HL-60/S4 treated with retinoic acid at 250 ng/mL for 4 days and 3 days (cell line): ENCODE data around the gene CRIP3.
"Not testable (repeated sequence)": the region's sequence is repeated elsewhere in the genome, so short reads cannot be mapped to it uniquely, and the experiment has no call there.

Experiments
- in situ Hi-C: fragments of 300-500 bp; cut with MboI; formaldehyde crosslinking; loops from 2 replicates; pipeline ENCODE4 v1.7.0; 2022; ENCODE audit warnings: low sequenced_read_pairs

The CRIP3 gene, protein sequence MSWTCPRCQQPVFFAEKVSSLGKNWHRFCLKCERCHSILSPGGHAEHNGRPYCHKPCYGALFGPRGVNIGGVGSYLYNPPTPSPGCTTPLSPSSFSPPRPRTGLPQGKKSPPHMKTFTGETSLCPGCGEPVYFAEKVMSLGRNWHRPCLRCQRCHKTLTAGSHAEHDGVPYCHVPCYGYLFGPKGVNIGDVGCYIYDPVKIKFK

DNA sequence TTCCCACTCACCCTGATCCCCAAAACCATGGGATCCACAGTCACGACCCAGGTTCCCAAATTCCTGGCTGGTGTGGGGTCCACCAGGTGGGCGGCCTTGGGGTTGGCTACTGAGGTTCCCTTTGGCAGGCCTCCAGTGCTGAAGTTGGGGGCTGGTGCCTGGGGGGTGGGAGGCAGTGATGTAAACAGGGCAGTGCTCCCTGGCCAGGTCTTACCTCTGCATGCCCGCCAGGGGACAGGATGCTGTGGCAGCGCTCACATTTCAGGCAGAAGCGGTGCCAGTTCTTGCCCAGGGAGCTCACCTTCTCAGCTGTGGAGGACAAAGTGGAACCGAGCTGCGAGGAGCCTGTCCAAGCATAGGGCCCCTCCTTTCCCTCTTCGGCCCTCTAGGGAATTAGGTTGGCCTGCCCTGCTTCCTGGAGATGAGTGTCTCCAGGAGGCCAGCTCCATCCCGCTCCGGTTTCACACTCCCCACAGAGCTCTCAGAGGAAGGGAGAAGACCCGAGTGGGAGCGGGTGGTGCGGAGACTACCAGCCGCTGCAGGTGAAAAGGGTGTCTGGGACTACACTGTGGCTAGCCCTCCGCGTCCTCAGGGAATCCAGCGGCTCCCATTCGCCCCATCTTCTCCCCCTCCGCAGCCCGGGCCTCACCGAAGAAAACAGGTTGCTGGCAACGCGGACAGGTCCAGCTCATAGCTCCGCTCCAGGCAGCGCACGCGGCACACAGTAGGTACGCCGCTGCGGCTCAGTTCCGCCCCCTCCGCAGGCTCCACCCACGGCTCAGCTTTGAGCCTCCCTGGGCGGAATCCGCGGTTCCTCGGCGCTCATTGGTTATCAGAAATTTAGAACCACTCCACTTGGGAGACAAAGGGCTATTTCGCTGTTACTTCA is at the start of gene CRIP3:
CRIP3 (minus strand) TSS at position 726 of the 889 bp plus-strand sequence; CDS start at position 692, 34 bp downstream.
- in situ Hi-C loops, result no loop called here

DNA sequence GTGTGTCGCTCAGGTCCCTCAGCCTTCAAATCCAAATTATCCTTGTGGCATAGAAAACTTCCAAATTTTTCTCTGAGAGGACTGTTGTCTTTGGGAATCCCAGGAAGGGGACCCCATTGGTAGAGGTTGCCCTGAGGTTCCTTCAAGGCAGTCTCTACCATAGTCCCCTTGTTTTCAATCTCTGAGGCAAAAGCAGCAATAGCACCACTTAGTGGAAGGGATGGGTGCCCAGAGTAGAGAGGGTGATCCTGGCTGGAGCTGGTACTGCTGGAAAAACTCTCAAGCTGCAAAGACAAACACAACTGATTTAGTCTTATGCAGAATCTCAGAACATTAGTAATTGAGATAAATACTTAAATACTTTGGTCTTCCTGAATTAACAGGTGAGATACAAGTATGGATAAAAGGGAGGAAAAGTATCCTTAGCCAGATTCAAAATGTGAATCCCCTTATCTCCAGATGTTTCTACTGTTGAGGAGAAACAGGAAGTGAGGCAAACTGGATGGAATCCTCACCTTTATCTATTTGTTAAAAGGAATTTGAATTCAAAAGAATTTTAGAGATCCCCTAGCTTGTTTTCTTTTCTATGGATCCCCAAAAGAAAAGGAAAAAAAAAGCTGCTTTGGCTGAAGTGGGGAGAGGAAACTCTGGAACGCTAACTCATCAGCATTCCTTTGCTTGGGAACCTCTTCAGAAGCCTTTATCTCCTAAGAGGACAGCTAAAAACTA is 47.4 kb upstream of the CRIP3 start:
- in situ Hi-C loops, result no loop called here

DNA sequence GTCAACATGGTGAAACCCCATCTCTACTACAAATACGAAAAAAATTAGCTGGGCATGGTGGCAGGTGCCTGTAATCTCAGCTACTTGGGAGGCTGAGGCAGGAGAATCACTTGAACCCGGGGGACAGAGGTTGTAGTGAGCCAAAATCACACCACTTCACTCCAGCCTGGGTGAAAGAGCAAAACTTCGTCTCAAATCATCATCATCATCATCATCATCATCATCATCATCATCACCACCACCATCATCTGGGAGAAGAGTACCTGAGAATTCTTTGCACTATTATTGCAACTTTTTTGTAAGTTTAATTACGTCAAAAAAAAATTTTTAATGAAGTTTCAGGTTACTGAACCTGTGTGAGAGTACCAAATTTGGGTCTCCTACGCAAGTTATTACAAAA is 43.3 kb upstream of the CRIP3 start:
- in situ Hi-C loops, result not testable (repeated sequence)

DNA sequence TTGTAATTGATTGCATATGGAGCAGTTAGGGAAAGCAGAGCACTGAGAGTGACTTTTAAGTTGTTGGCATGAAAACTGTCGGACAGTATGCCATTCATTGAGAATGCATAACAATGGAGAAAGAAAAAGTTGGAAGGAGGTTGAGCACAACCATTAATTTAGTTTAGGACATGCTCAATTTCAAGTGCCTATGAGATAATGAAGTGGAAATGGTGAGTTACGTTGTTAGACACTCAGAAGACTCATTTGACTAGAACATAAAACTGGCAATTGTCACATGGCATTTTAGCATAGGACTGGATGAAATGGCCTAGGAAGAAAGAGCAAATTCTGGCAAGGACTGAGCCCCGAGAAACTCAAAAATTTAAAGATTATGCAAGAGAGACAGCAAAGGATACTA is 38.8 kb upstream of the CRIP3 start:
- in situ Hi-C loops, result no loop called here

DNA sequence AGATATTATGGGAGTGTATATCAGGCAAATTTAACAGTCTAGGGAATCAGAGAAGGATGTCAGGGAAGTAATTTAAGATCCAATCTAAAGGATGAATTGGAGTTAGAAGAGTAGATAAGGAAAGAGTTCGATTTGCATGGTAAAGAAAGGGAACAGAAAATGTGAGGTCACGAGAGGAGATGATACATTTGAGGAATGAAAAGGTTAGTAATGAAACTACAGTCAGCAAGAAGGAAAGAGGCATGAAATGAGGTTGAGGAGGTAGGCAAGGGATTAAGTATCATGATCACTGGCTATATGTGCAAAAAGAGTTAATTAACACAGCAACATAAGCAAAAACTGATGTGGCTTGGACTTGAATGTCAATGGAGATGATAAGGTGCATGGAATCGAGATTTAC is 38.4 kb upstream of the CRIP3 start:
- in situ Hi-C loops, result no loop called here

DNA sequence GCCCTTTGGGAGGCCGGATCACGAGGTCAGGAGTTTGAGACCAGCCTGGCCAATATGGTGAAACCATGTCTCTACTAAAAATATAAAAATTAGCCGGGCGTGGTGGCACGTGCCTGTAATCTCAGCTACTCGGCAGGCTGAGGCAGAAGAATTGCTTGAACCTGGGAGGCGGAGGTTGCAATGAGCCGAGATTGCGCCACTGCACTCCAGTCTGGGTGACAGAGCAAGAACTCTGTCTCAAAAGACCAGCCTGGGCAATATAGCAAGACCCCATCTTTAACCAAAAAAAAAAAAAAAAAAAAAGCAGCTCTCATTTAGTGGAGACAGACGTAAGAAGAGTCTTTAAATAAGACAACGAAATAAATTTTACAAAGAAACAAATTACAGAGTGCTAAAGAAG is 37.6 kb upstream of the CRIP3 start:
- in situ Hi-C loops, result not testable (repeated sequence)

DNA sequence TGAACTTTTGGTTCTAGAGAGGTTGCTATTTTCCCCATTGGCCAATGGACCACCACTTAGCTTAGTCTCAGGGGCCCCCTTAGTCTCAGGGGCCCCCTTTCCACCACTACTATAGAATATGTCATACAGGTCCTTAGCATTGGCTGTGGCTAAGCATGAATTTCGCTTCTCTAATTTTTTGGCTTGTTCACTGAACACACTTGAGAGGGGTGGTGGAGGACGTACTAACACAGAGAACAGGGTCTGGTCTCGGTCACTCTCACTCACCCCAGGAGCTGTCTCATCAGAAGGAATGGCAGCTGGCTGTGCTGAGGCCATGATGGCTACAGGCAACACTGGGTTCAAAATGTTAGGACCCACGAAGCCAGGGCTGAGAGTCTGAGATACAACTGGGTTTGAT is 30.5 kb upstream of the CRIP3 start:
- in situ Hi-C loops, result no loop called here

DNA sequence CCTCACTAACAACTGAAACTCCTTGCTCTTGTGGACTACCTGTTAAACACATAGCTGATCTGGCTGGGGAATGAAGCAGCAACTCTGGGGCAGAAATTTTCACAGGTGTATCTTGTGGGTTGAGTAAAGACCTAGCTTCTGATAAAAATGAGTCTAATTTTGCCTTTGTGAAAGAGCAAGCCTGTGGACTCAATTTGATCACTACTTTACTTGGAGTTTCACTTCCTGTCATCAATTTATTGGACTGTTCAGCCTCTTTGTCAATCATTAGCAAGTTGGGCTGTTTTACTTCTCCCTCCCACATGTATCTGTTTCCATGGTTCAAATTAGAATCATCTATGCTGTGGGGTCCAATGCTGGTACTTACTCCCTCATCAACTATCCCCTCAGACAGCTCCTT is 29.6 kb upstream of the CRIP3 start:
- in situ Hi-C loops, result no loop called here

DNA sequence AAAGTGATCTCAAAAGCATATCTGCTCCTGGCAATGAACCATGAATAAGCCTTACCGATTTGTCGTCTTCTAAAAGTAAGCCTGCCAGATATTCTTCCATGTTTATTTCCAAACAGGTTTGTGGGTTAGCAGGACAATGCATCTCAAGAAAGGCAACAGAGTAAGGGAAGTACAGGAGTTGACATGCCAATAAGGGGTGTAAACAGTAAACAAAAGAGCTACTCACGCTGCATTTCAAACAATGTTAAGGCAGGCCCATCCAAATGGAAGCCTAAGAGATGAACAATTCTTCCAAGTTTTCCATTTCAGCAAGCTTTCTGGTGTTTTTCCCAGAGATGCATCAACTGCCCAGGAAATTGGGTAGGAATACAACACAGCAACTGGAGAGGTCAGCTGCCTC is 27.8 kb upstream of the CRIP3 start:
- in situ Hi-C loops, result no loop called here

DNA sequence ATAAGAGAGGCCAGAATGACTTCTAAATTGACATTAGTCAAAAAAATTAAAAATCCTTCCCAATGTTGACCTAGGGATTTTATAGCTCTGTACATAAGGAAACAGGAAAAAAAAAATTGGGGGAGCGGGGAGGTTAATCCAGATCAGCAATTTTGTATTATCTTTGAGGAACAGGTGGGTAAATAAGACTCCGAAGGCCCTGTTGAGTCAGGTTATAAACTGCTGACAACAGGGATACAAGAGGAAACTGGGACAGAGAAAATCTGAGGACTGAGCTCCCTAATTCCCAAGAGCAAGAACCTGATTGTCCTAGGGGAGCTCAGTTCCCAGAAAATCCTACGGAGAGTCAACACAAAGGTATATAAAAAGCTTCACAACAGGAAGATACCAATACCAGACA is 26.8 kb upstream of the CRIP3 start:
- in situ Hi-C loops, result no loop called here

DNA sequence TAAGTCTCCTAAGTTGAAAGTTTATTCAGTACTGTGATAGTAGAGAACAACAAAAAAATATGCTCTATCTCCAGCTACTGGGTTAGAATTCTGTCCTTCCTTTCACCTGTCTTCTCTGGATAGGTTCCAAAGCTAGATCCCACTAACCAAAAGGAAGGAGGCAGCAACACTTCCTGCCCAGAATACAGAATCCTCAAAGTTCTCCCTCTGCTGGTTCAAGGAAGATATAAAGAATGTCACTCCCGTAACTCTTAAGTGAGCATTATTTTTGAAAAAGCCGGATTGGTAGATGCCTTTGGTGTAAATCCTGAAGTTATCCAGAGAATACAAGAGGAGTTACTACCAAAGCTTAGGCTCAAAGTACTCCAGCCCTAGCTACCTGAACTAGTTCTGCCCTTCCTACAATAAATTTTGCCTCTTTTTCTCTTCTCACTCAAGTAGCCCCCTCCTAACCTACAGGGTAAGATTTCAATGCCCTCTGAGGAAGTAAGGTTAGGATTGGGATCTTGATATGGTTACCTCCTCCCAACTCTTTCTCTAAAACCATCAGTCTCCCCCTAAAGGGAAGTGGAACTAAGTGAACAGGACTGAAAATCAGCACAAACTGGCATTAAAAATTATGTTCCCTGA is 26.0 kb upstream of the CRIP3 start:
- in situ Hi-C loops, result no loop called here

DNA sequence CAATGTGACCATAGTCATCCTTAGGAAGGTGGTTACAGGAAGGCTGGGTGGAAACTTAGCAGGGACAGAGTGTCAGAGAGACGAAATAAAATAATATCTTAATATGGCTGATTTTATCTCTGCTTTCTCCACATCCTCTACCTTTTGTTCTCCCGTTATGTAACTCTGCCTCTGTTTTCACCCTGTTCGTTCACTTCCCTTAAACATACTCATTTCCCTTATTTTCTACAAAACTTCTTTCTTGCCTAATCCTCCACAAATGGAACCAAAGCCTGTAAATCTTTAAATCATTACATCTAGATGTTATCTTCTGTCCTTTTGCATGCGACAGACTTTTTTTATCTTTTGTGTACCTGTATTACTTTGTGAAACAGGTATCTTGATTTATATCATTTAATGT is 23.3 kb upstream of the CRIP3 start:
- in situ Hi-C loops, result no loop called here

DNA sequence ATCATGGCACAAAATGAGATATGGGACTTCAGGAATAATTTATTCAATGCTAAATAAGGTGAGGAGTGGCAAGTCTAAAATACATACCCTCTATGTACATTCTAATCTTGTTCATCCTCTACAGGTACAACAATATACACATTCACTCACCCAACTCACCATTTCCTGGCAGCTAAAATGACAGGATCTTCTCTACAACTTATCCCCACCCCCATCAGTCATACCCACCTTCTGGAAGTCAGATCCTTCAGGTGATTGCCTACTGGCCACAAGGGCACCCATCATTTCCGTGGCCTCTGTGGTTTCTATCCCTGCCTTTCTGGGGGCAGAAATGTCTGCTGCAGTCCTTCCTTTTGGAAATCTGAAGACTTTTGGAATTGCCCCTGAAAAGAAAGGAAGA is 22.8 kb upstream of the CRIP3 start:
- in situ Hi-C loops, result no loop called here

DNA sequence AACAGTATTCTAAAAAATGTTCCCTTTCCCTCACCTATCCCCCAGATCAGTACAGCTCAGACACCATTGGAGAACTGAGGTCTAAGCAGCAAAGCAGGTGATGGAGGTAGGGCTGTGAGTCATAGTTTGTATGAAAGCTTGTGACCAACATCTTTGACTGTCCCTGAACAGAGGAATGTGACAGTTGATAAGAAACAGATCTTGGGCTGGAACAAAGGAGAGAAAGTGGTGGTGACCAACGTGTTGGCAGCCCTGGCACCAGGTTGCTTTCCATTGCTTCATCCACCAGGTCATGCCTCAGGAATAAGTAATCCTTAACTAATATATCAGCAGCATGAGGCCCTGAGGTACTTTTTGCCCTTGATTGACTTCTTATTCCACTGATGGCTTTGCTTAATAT is 19.9 kb upstream of the CRIP3 start:
- in situ Hi-C loops, result no loop called here

DNA sequence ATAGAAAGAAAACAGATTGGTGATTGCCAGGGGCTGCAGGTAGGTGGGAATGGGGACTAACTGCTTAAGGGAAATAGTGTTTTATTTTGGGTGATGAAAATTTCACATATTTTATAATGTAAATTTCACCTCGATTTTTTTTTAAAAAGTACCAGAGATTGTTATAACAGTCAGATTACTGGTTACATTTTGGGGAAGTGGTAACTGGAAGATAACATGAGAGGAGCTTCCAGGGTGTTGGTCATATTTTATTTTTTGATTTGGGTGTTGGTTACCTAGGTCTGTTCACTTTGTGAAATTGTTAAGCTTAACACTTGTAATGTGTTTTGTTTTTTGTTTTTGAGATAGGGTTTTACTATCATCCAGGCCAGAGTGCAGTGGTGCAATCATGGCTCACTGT is 17.2 kb upstream of the CRIP3 start:
- in situ Hi-C loops, result no loop called here

DNA sequence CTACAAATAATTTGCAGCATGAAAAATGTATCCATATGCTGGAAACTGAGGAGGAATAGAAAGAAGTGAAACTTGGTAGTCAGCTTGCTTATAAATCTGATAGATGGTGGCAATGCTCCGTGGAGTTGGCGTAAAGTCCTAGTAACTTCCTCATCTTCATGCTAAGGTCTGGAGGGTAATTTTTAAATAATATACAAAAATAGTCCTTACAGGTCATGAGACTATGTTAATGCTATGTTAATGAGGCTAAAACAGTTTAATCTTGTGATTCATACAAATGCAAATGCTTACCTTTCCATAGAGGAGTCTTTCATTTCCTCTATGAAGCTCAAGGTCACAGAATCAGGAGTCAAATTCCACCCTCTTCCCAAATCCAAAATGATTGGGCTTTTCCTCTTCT is 9.4 kb upstream of the CRIP3 start:
- in situ Hi-C loops, result no loop called here

DNA sequence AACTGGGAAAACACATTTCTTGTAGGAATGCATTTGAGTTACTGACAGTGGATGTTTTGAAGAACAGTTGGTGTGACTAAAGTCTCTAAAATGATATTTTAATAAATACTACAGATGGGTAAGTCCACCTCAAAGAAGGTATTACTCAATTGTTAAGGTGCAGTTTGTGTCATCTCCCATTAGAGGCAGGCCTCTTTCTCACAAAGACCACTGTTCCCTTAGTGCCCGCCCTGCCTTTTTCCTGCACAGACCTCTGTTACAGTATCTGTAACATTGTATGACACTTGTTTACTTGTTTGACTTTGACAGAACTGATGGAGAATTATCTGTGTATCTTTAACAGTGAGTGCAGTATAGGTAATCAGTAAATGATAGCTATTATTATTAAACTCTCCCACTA is 5.2 kb upstream of the CRIP3 start:
- in situ Hi-C loops, result no loop called here

DNA sequence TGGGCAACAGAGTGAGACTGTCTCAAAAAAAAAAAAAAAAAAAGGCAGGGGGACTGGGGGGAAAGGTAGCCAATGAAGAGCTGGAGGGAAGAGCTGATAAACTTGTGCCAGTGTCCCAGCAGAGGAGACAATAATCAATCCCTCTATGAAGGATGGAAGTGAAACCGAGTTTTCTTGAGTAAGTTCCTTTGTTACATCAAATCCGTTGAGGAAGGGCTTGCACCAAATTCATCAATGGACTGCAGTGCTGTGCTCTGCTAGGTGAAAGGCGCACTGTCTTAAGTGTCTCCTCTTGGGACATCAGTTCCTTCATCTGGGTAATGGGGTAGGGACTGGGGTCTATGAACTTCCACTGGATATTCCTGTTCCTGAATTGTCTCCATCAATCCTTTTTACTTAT is 3.0 kb upstream of the CRIP3 start:
- in situ Hi-C loops, result no loop called here

DNA sequence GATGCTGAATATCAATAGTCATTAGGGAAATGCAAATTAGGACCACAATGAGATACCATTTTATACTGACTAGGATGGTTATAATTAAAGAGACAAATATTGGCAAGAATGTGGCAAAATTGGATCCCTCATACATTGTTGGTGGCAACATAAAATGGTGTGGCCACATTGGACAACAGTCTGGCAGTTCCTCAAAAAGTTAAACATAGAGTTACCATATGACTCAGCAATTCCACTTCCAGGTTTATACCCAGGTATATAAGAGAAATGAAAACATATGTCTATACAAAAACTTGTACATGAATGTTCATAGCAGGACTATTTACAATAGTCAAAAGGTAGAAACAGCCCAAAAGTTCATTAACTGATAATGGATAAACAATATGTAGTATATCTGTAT is 2.0 kb upstream of the CRIP3 start:
- in situ Hi-C loops, result no loop called here

DNA sequence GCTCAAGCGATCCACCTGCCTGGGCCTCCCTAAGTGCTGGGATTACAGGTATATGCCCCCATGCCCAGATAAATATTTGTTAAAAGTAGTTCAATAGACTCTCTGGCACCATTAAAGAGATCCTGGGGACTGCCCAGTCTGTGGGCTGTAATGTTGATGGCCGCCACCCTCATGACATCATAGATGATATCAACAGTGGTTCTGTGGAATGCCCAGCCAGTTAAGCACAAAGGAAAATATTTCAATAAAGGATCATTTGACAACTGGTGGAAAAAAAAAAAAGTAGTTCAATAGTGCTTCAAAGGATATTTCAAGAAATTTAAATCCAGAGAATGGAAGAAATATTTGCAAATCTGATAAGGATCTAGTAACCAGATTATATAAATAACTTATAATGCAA is 1.5 kb upstream of the CRIP3 start:
- in situ Hi-C loops, result no loop called here

DNA sequence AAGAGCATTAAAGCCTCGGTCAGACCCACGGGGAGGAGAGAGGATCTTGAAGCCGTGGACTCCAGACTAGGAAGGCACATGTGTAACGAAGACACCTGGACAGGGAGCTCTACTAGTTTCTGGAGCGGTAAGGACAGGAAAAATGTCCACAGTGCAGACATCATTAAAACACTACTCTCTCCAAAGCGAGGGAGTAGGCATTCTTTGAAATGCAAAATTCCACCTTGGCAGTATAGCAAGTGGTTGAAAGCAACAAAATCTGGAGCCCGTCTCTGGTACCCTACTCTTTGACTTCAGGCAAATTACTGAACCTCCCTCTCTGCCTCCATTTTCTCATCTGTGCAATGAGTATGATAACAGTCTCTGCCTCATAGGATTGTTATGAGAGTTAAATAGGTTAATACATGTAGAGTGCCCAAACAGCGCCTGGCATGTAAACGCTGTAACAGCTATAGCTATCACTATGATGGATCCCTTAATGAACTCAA is 408 bp upstream of the CRIP3 start:
- in situ Hi-C loops, result no loop called here
